Adrenal gland (tissue), 12 donors: ENCODE results near the gene TPRG1. TPM values are rescaled to one million over a fixed set of nuclear protein-coding genes. Genes with fewer than 3 reads are reported as not detected.

Experiments used
- DNase-seq, 7 donors: peaks; one replicate each; pipeline ENCODE4 v3.0.0-alpha.2; 2019 to 2020
- H3K27ac ChIP-seq, 5 donors: fragments of 200-600 bp; sonication (generic) in 4 of 5; 1 replicate in 3 of 5; 2 replicates in 2 of 5; pipeline versions ENCODE4 v1.5.1 to v1.8.0; 2016 to 2020; ENCODE audit warnings: mild to moderate bottlenecking in 1 of 5
- H3K27me3 ChIP-seq: fragments of 200-600 bp; 2 replicates; pipeline ENCODE4 v1.8.0; 2021
- H3K36me3 ChIP-seq, 2 donors: fragments of 200-600 bp; replicated peaks in 1 of 2; 1 replicate in 1 of 2; 2 replicates in 1 of 2; pipeline versions ENCODE4 v1.5.1 to v1.8.0; 2018 to 2022
- H3K4me1 ChIP-seq, 2 donors: fragments of 200-600 bp; replicated peaks in 1 of 2; 1 replicate in 1 of 2; 2 replicates in 1 of 2; pipeline versions ENCODE4 v1.5.1 to v1.8.0; 2018 to 2021
- H3K4me3 ChIP-seq, 4 donors: fragments of 200-600 bp; sonication (generic) in 3 of 4; one replicate each; pipeline ENCODE4 v1.5.1; 2016 to 2018
- H3K9me3 ChIP-seq, 3 donors: fragments of 200-600 bp; sonication (generic) in 1 of 3; replicated peaks in 1 of 3; 1 replicate in 2 of 3; 2 replicates in 1 of 3; pipeline versions ENCODE4 v1.5.1 to v1.8.0; 2016 to 2021
- POLR2A ChIP-seq, 2 donors: fragments of 450-650 bp; IDR thresholded peaks; one replicate each; pipeline ENCODE4 v1.6.1; 2017; ENCODE audit warnings: antibody characterized with exemption in 2 of 2, mild to moderate bottlenecking in 2 of 2, moderate library complexity in 1 of 2
- WGBS, 4 donors: extraction: QIAGEN DNeasy Blood & Tissue Kit in 2 of 4; methylation state at CpG; one replicate each; pipeline versions ENCODE4 v1.1.5 to v1.1.7; 2013 to 2017; 5-methylcytosine and 5-hydroxymethylcytosine counted together
- intact Hi-C, 2 donors: fragments of 100-400 bp; cut with DNase I; formaldehyde crosslinking; loops; one replicate each; pipeline versions ENCODE4 v1.14.1 to v1.15.0; 2022 to 2023
- polyA plus RNA-seq, 3 donors: library from polyadenylated mRNA; stranded (reverse); fragments of 200-250 nt in 2 of 3; fragments of 350-450 nt in 1 of 3; fragmentation: Illumina TruSeq in 1 of 3; extraction: RNeasy Lipid Tissue Mini Kit (QIAGEN cat#74804) in 1 of 3; gene quantifications; one replicate each; pipeline ENCODE4 v1.2.3, GENCODE V29; 2013 to 2014
- total RNA-seq, 9 donors: library from RNA; depleted of rRNA in 4 of 9; stranded (reverse); fragments of >200 nt in 4 of 9; fragments of 120-200 nt in 1 of 9; fragmentation: NEBNext Ultra II Directional in 1 of 9; extraction: Animal tissue kit (Norgen Biotek cat#: 25700) in 1 of 9; gene quantifications; one replicate each; pipeline versions ENCODE4 v1.1.0 to v1.2.4, GENCODE V29; 2013 to 2023
- TF ChIP-seq, protein P1 (sequence below), 6 experiments: fragments of 450-650 bp in 4 of 6; fragments of 200-600 bp in 2 of 6; sonication (generic) in 1 of 6; IDR thresholded peaks; 1 replicate in 5 of 6; 2 replicates in 1 of 6; pipeline versions ENCODE4 v1.5.1 to v1.8.0; 2016 to 2021; ENCODE audit warnings: antibody characterized with exemption in 6 of 6, mild to moderate bottlenecking in 2 of 6, moderate library complexity in 1 of 6
- donor health status: healthy with polysubstance abuse.
- donor health status: Bipolar disorder and iron deficiency.
- donor health status: DM: yes; HTN: yes; CAD: no.
- donor health status: DM: no; HTN: no; CAD: no.
- donor health status: DM: no; HTN: no; CAD: no.
- donor health status: DM: yes; HTN: yes; CAD: no.

The TPRG1 gene
- total and polyA plus RNA-seq, 12 donors = 2.6 to 9.4 (median 3.9) TPM

- Histone ChIP-seq H3K36me3 (no peaks in the 10 kb centered on the region), H3K27me3 (no peaks in the 10 kb centered on the region), H3K9me3 (no peaks in the 10 kb centered on the region), H3K4me3 (no peak overlapping the region), H3K27ac (no peak overlapping the region), H3K4me1 (peaks cover 0 to 9% of the 10 kb centered on the region in 2 donors)
- peak in 1 of 7 donors; percentile 19 for DNase-seq
- WGBS, 4 donors = 47 to 56% (median 52%) methylated on average over 7 of the region's 7 CpGs
- intact Hi-C loops = no loop called here
- TF ChIP-seq, protein P1, sequence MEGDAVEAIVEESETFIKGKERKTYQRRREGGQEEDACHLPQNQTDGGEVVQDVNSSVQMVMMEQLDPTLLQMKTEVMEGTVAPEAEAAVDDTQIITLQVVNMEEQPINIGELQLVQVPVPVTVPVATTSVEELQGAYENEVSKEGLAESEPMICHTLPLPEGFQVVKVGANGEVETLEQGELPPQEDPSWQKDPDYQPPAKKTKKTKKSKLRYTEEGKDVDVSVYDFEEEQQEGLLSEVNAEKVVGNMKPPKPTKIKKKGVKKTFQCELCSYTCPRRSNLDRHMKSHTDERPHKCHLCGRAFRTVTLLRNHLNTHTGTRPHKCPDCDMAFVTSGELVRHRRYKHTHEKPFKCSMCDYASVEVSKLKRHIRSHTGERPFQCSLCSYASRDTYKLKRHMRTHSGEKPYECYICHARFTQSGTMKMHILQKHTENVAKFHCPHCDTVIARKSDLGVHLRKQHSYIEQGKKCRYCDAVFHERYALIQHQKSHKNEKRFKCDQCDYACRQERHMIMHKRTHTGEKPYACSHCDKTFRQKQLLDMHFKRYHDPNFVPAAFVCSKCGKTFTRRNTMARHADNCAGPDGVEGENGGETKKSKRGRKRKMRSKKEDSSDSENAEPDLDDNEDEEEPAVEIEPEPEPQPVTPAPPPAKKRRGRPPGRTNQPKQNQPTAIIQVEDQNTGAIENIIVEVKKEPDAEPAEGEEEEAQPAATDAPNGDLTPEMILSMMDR (IDR thresholded peaks at IDR 0.05) = no peak
- TF ChIP-seq POLR2A (IDR thresholded peaks at IDR 0.05) = no peak
Observed at GRCh38 chr3:189170559-189170958, 1.2 kb upstream of the TPRG1 start.

GRCh38 chr3:189172668-189173419 is 1.1 kb downstream of the TPRG1 start:
- no peaks in the 10 kb centered on the region for H3K27me3 ChIP-seq
- TF ChIP-seq, protein P1 (IDR thresholded peaks at IDR 0.05) = no peak
- no peak for TF ChIP-seq POLR2A (IDR thresholded peaks at IDR 0.05)
- H3K9me3 ChIP-seq = no peaks in the 10 kb centered on the region
- H3K27ac ChIP-seq = no peak overlapping the region
- H3K4me3 ChIP-seq = no peak overlapping the region
- H3K36me3 ChIP-seq = no peaks in the 10 kb centered on the region
- intact Hi-C loops = no loop called here
- H3K4me1 ChIP-seq = peaks cover 0 to 5% of the 10 kb centered on the region in 2 donors
- 88 to 90% (median 89%) methylated on average over 8 of the region's 8 CpGs for WGBS, 4 donors
- no peak for DNase-seq

DNA sequence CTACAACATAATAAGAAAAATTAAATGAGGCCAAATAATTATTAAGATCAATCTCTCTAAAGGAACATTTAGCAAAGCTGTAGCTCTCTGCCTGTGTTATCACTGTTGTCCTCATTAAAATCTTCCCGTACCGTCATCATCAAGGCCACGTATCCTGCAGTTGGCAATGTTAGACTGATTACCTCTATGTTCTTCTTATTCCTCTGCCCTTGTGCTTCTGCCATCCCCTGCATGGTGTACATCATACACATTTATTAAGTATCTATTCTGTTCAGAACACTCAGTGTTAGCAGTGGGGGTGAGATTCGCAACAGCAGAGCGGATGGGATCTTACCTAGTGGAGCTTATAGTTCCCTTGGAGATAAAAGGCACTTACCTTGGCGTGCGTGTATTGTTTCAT is 12.8 kb downstream of the TPRG1 start:
- peak in 4 of 7 donors; percentile 20 to 57 (median 38) for DNase-seq
- peak overlapping the region in 2 of 5 donors; percentile 15 to 68 for H3K27ac ChIP-seq
- intact Hi-C loops = no loop called here
- no peaks in the 10 kb centered on the region for H3K27me3 ChIP-seq
- peaks cover 0 to 4% (median 0%) of the 10 kb centered on the region in 3 donors for H3K9me3 ChIP-seq
- WGBS, 4 donors = 55 to 62% (median 59%) methylated on average over 7 of the region's 7 CpGs
- no peaks in the 10 kb centered on the region for H3K36me3 ChIP-seq
- H3K4me1 ChIP-seq = peaks cover 5 to 13% of the 10 kb centered on the region in 2 donors
- H3K4me3 ChIP-seq = no peak overlapping the region
- no peak for TF ChIP-seq POLR2A (IDR thresholded peaks at IDR 0.05)
- TF ChIP-seq, protein P1 (IDR thresholded peaks at IDR 0.05) = no peak

GRCh38 chr3:189186101-189186500 is 14.3 kb downstream of the TPRG1 start:
- Histone ChIP-seq H3K4me1 (peaks cover 5 to 13% of the 10 kb centered on the region in 2 donors), H3K4me3 (no peak overlapping the region), H3K9me3 (peaks cover 0 to 4% (median 0%) of the 10 kb centered on the region in 3 donors), H3K27me3 (no peaks in the 10 kb centered on the region), H3K36me3 (no peaks in the 10 kb centered on the region), H3K27ac (peak overlapping the region in 1 of 5 donors; percentile 60)
- intact Hi-C loops = no loop called here
- 45 to 51% (median 48%) methylated on average over 4 of the region's 4 CpGs for WGBS, 4 donors
- no peak for TF ChIP-seq POLR2A (IDR thresholded peaks at IDR 0.05)
- TF ChIP-seq, protein P1 (IDR thresholded peaks at IDR 0.05) = no peak
- peak; percentile 28 to 74 (median 68) for DNase-seq
